ENCODE results near the gene ZNF343.
A peak's percentile ranks its signal among the peaks of the same experiment; 100 is the strongest.
"Not testable (repeated sequence)": the region's sequence is repeated elsewhere in the genome, so short reads cannot be mapped to it uniquely, and the experiment has no call there.

Gene ZNF343

DNA sequence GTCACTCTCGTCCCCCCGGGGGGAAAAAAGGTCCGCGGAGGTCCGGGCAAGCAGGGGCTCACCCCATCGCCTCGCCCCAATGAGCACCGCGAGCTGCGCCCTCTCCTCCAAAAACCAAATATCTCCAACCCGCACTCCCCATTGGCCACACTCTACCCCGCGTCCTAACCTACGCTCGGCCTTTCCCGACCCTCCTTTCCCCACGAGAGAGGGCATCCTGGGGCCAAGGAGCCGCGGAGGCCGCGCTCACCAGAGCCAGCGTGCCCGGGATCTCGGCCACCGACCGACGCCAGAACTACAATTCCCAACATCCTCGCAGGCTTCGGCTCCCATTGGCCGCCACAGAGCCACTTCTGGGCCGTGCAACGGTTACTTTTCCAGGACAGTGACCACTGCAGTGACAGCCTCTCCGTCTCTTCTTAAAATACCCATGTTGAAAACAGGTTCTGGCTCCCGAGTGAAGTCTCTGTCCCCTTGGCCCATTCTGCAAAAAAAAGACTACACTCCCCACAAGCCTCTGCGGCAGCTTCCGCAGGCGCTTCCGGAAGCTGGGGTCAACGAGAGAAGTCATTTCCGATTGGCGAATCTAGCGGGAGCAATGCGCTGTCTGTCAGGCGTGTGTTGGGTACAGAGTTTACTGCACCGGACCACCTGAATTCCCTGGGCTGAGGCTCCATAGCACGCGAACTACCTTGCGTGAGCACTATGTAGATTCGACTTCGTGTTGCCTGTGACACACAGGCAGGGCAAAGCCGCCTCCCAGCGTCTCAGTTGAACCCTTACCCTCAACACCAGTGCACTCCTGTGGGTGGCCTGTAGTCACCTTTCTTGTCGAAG is at the start of gene ZNF343:
Gene ZNF343 (minus strand): TSS at position 285 of the 837 bp plus-strand sequence. CDS start 15,020 bp downstream, outside the sequence.
- DNase-seq (ENCODE audit: low read depth): peak; percentile 36

DNA sequence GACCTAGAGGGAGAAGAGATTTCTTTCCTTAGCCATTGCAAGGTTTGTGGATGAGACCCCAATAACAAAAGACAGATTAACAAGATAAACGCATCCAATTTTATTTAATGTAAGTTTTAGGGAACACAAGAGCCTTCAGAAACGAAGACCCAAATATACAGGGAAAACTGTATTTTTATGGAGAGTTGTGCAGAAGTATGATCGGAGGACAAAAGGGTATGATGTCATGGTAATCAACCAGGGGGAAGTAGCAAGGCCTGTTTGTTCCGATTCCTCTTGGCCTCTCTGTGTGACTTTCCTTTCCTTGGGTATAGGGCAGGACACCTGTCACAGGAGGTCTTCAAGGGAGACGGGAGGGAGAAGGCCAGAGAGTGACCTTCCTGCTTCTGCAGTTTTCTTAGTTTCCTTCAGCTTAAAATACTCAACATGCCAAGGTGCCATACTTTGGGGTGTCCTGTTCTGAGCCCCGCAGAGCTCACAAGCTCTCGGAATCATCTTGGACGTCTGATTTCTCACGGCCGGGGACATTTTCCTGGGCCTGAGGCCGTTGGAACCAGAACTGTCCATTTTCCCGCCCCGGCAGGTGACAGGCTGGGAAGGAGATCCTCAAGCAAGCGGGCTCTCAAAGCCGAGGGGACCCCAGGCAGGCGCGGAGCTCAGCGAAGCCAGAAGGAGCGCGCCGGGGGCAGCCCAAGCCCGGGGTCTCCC is 49.3 kb upstream of the ZNF343 start:
- no peak for DNase-seq (ENCODE audit: low read depth)

DNA sequence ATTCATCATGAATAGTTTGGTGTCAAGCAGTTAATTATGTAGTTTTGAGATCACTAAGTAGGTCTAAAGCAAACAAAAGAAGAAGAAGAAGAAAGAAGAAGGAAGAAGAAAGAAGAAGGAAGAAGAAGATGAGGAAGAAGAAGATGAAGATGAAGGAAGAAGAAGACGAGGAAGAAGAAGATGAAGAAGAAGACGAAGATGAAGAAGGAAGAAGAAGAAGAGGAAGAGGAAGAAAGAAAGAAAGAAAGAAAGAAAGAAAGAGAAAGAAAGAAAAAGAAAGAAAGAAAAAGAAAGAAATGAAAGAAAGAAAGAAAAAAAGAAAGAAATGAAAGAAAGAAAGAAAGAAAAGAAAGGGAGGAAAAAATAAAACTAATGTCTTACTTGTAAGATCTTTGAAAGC is 36.9 kb upstream of the ZNF343 start:
- DNase-seq (ENCODE audit: low read depth): no peak

DNA sequence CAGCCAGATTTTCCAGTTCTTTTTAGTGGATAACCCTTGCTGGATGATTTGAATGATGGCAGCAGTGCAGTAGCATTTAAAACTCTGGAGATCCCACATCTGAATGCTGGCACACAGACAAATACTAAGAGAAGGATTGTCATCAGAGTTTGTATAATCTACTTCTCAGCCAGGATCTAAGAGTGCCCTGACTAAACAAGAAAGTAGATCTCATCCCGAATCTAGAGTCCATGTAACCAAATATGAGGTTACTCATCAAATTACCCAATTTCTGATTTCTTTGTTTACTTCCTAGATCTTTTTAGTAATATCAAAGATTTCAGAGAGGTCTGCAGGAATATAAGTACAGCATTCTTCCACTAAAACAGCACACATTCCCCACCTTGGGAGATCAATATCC is 35.5 kb upstream of the ZNF343 start:
- DNase-seq (ENCODE audit: low read depth): no peak

DNA sequence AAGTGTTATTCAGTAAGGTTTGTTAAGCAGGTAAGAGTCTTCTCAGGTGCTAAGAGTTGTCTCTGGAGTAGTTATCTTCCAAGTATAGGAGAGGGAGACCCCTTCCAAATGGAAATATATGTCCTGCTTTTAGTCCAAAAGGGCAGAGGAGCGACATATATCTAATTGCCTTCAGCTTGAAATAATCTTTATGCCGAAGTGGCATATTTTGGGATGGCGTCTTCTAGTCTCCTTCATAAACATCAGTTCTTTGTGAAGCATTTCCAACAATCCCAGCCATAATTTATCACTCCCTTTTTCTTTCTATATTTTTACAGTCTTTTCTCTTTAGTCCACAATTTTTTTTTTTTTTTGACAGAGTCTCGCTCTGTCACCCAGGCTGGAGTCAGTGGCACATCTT is 33.6 kb upstream of the ZNF343 start:
- no peak for DNase-seq (ENCODE audit: low read depth)

DNA sequence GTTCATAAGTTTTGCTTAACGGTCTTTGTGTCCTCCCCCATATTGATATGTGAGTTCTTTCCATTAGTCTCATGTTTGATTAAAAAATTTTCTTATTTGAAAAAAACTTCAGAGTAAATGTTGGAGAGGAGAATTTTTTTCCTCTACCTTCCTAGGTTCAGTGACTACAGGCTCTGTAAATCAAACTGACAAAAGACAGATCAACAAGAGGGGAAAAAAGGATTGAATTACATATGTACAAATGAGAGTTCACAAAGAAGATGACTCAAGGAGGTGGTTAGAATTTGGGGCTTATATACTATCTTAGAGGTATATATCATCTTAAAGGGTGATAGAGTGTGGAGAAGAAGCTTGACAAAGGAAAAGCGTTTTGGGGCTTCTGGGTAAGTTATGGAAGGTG is 33.2 kb upstream of the ZNF343 start:
- no peak for DNase-seq (ENCODE audit: low read depth)

DNA sequence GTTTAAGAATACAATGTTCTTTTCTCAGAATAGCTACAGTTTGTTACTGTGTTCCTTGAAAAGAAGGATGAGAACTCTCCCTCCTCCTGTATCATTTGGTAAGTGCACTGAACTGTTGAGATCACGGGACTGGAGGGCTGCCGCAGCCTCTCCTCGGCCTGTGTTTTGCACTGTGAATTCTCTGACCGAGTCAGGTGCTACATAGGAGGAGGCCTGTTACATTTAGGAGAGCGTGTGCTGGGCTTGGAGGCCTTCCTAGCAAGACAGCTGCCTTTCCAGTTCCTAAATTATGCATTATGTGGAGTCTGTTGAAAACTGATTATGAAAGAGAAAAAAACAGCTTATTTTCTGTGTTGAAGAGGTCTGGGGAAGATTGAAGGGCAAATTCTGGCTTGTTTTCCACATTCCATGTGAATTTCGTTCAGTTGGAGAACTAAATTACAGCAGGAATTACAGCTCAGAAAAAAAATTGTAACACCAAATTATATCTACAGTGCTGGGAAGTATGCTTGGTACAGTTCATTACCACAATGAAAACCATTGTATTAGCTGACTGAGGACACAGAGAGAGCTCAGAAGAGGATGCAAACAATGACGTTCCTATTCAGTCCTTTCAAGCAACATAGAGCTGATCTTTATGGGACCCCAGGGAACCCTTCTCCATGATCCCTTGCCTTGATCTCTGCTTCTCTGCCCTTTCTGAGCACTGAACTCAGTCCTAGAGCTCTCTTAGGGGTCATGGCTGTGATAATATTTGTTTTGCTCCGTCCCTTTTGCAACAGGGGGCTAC is 30.4 kb upstream of the ZNF343 start:
- no peak for DNase-seq (ENCODE audit: low read depth)

DNA sequence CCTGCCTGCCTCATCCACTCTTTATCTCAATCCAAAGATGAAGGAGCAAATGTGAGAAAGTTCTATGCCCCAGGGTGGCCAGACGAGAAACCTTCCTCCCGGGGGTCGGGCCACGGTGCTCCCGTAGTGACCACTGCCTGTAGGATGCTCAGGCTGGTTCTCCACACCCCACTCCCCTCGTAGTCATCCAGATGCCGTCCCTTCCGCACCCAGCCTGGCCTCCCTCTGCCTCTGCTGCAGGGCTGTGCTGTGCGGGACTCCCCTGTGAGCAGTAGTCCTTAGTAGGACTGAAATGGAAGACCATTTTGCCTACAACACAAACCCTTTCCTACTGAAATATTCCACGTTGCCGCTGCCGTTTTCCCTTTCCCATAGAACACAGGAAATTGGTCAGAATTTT is 29.6 kb upstream of the ZNF343 start:
- DNase-seq (ENCODE audit: low read depth): no peak

DNA sequence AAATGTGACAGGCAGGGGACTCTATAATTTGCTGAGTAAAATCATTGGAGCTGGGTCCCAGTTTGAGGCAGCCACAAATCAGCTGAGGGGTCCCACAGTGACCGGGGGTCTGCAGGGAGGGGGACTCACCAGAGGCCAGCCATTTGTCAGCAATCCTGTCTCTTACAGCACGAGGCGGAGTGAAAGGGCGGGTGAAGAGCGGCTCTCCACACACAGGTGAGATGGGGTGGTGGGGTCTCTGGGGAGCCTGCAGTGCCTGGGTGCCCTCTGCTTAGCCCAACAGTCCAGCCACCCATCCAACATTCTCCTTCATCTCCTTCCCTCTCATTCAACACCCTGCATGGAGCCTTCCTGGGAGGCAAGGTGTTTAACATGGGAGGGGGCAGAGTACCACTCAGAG is 28.4 kb upstream of the ZNF343 start:
- no peak for DNase-seq (ENCODE audit: low read depth)

DNA sequence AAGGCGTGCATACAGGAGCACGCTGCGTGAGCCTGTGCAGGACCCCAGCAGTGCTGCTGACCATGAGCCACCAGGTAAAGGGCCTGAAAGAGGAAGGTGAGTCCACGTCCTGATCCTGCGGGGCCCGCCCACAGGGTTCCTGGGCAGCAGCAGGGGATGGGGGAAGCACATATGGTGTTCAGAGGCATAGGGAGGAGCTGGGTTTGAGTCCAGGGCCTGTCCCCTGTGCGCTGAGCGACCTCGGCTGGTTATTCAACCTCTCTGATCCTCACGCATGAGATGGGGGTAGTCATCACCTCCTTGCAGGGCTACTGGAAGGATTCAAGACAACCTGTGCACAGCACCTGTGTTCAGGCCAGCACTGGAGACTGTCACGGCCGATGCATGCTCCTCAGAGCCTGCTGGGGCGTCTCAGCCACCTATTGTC is 27.9 kb upstream of the ZNF343 start, which contains the start of gene TMC2:
Gene TMC2 (plus strand): TSS at position 14 of the 427 bp plus-strand sequence. CDS start 49 bp downstream, at position 63.
- DNase-seq (ENCODE audit: low read depth): no peak

DNA sequence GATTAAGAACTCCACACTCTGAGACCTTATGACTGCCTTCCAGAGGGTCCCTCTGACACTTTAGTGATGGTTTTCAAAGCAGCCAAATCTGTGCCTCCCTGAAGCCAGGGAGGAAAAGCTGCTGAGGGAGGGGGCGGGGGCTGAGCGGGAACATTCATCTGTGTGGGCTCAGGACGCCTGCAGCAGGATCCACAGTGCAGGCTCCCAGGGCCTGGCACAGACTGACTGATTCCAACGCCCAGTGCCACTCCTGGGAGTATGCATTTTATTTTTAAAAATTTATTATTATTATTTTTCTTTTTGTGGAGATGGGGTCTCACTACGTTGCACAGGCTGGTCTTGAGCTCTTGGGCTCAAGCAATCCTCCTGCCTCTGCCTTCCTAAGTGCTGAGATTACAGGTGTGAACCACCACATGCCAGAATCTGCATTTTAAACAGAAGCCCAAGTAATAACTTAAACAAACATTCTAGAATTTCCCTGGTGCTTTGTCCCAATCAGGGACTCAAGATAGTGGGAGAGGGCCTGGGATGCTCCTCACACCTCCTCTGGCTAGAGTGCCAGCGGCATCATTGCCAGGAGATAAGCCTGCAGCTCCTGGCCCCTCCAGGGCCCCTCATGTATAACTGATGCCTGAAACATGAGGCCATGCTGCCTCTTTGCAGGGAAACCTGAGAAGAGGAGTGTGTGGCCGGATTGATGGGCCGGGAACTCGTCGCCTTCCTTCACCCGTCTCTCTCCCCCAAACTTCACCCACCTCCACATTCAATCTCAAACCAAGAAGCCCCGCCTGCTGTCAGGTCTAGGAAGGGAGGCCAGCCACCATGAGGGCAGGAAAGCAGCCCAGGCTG is 27.2 kb upstream of the ZNF343 start:
- DNase-seq (ENCODE audit: low read depth): no peak

DNA sequence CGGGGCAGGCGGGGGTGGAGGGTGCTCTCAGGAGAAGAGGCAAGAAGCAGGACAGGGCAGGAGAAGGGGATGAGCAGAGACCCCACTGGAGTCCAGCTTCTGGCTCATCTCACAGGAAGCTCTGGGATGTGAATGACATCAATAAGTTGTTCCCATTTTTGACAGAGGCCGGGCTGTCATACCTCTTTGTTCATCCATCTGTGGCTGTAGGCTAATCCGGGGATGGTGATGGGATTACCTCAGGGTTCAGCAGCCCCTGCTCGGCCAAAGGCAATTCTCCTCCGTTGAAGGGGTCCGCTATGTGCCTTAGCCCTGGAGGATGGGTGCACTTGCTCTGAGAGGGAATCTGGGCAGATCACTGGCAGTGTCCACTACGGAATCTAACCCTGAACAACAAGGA is 24.4 kb upstream of the ZNF343 start:
- DNase-seq (ENCODE audit: low read depth): no peak

DNA sequence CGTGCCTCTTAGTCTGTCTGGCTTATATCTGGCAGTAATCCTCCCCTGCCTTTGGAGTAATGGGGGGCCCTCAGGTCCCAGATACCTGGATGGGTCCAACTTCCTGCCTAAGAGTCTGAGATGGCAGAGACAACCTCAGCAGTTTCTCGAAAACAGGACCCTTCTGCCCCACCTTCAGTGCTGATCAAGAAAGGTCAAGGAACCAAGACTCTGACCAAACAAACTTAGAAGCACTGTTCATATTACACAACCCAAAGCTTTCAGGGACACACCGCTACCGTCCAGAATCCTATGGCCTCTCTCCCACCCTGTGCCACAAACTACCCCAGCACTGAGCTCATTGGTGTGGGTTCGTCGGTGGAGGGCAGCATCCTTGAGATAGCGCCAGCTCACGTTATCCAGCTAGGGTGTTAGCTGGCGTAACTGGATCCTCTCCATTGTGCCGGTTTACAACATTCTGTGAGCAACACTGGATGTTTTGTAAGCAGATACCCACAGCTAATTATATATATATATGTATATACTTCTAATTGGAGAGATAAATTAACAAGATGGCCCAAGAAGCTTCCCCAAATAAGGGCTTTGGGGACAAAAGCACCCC is 20.1 kb upstream of the ZNF343 start:
- no peak for DNase-seq (ENCODE audit: low read depth)

DNA sequence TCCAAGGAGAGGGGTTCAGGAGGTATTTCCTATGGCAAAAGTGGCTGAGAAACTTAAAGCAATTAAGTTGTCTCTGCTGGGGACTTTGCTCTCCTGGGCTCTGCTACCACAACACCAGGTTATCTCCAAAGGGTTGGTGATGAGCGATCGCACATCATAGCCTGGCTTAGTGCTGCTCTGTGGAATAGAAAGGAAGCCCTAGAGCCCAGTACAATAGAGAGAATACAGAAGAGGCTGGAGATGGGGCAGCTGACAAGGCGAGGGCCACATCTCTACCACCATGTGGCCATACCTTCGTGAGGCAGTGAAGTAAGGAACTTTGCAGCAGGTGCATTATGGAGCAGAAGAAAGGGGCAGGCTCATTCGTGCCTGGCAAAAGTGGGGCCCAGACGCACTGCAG is 19.0 kb upstream of the ZNF343 start:
- DNase-seq (ENCODE audit: low read depth): no peak

DNA sequence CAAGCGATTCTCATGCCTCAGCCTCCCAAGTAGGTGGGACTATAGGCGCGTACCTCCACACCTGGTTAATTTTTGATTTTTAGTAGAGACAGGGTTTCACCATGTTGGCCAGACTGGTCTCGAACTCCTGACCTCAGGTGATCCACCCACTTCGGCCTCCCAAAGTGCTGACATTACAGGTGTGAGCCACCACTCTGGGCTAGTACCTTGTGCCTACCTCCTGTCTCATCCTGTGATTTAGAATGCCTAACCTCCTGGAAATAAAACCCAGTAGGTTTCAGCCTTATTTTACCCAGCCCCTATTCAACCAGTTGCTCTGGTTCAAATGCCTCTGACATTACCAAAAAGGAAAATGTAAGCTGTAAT is 17.5 kb upstream of the ZNF343 start:
- DNase-seq (ENCODE audit: low read depth): not testable (repeated sequence)

DNA sequence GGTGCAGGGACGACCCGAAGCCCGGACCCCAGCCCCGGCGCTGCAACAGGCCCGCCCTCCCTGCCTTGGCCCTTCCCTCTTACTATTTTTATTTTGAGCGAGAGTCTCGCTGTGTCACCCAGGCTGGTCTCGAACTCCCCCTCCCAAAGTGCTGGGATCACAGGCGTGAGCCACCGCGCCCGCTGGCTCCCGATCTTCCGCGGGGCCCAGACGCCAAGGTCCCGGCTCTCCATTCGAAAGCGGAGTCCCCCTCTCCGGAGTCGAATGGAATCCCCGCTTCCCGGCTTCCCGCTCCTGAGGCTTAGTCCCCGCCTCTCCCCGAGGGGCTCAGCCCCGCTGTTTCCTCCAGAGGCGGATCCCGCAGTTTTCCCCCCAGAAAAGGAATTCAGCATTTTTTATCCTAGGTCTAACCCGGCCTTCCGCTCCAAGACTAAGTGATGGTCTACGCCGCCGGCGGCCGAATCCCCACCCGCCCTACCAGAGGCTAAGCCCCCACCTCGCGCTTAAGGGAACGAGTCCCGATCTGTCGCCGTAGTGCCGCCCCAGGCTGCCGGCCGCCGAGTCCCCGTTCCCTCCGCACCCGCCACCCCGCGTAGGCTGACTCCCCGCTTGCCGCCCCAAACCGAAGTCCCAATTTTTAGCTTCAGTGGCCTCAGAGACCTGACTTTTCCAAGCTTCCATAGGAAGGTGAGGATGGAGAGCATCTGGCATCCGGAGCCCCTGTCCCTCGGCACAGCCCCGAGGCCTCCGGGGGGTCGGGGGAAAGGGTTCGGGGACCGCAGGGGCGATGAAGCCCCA is 16.2 kb upstream of the ZNF343 start:
- DNase-seq (ENCODE audit: low read depth): no peak

DNA sequence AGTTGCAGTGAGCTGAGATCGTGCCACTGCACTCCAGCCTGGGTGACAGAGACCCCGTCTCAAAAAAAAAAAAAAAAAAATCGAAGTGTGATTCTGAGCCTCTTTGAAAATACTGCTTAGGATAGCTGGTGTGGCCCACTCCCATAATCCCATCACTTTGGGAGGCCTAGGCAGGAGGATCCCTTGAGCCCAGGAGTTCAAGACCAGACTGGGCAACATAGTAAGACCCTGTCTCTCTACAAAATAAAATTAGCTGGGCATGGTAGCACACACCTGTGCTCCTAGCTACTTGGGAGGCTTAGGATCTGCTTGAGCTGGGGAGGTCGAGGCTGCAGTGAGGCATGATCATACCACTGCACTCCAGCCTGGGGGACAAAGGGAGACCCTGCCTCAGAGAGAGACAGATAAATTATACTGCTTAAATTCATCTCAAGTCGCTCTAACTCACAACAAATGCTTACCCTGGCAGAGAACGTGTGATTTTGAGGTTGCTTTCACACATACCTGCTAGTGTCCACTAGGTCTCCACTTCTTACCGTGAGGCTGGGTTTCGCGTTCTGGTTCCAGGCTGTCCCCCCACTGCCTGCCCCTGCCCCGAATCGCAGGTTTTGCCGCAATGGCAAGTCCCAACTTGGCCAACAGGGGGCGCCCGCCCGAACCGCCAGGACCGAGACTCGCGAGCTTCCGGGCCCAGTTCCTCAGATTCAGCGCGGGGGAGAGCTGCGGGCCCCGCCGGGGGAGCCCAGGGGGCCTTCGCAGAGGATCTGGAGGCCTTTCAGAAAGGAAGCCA is 15.4 kb upstream of the ZNF343 start:
- no peak for DNase-seq (ENCODE audit: low read depth)

DNA sequence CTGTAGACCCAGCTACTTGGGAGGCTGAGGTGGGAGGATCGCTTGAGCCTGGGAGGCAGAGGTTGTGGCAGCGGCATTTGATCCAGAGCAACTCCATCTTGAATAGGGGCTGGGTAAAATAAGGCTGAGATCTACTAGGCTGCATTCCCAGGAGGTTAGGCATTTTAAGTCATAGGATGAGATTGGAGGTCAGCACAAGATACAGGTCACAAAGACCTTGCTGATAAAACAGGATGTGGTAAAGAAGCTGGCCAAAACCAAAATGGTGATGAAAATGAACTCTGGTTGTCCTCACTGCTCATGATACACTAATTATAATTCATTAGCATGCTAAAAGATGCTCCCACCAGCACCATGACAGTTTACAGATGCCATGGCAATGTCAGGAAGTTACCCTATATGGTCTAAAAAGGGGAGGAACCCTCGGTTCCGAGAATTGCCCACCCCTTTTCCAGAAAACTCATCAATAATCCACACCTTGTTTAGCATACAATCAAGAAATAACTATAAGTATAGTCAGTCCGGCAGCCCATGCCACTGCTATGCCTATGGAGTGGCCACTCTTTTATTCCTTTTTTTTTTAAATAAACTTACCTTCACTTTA is 14.2 kb upstream of the ZNF343 start:
- DNase-seq (ENCODE audit: low read depth): not testable (repeated sequence)
